H9 (cell line): ENCODE results near the gene HIPK2. TPM values are rescaled to one million over a fixed set of nuclear protein-coding genes. Genes with fewer than 3 reads are reported as not detected.

Source experiments
- DNase-seq: peaks from one replicate; pipeline ENCODE4 v3.0.0-alpha.2; 2017
- H2AFZ ChIP-seq: one replicate; pipeline ENCODE4 v1.6.1; 2013; ENCODE audit warnings: mild to moderate bottlenecking, low read length, control low read depth, moderate library complexity
- H2AK5ac ChIP-seq: 2 replicates; pipeline ENCODE4 v1.6.1; 2013; ENCODE audit warnings: low read length, control low read depth, mixed read lengths; ENCODE audit not compliant: insufficient read length
- H2BK120ac ChIP-seq: one replicate; pipeline ENCODE4 v1.6.1; 2013; ENCODE audit warnings: low read depth, mild to moderate bottlenecking, low read length, control low read depth, inconsistent platforms; ENCODE audit not compliant: poor library complexity, severe bottlenecking
- H2BK12ac ChIP-seq: 2 replicates; pipeline ENCODE4 v1.6.1; 2013; ENCODE audit warnings: low read length, control low read depth, mixed read lengths, low read depth; ENCODE audit not compliant: insufficient read length
- H2BK15ac ChIP-seq: 2 replicates; pipeline ENCODE4 v1.6.1; 2013; ENCODE audit warnings: low read depth, low read length, control low read depth
- H2BK20ac ChIP-seq: one replicate; pipeline ENCODE4 v1.6.1; 2013; ENCODE audit warnings: low read depth, mild to moderate bottlenecking, low read length, control low read depth, inconsistent platforms; ENCODE audit not compliant: poor library complexity, severe bottlenecking
- H2BK5ac ChIP-seq: 2 replicates; pipeline ENCODE4 v1.6.1; 2013; ENCODE audit warnings: low read length, control low read depth, mixed read lengths; ENCODE audit not compliant: insufficient read length
- H3K14ac ChIP-seq: 2 replicates; pipeline ENCODE4 v1.6.1; 2013; ENCODE audit warnings: low read length, control low read depth; ENCODE audit not compliant: insufficient read depth
- H3K18ac ChIP-seq: 2 replicates; pipeline ENCODE4 v1.6.1; 2013; ENCODE audit warnings: low read depth, mild to moderate bottlenecking, mixed read lengths, low read length, control low read depth; ENCODE audit not compliant: insufficient read length
- H3K23ac ChIP-seq: 2 replicates; pipeline ENCODE4 v1.6.1; 2013; ENCODE audit warnings: low read length, control low read depth, mixed read lengths, low read depth; ENCODE audit not compliant: insufficient read length
- H3K23me2 ChIP-seq: 2 replicates; pipeline ENCODE4 v1.6.1; 2013; ENCODE audit warnings: low read depth, mild to moderate bottlenecking, mixed read lengths, low read length, control low read depth; ENCODE audit not compliant: insufficient read length, poor library complexity, severe bottlenecking
- H3K27ac ChIP-seq: 2 replicates; pipeline ENCODE4 v1.5.1; 2013; ENCODE audit warnings: low read length, control low read depth, mixed read lengths, low read depth; ENCODE audit not compliant: insufficient read length
- H3K27me3 ChIP-seq: 2 replicates; pipeline ENCODE4 v1.6.1; 2013; ENCODE audit warnings: low read length, control low read depth, inconsistent platforms; ENCODE audit not compliant: insufficient read depth
- H3K4ac ChIP-seq: 2 replicates; pipeline ENCODE4 v1.6.1; 2013; ENCODE audit warnings: low read depth, mild to moderate bottlenecking, control low read depth, inconsistent platforms, low read length, moderate library complexity
- H3K4me1 ChIP-seq: 2 replicates; pipeline ENCODE4 v1.6.1; 2013; ENCODE audit warnings: low read length, control low read depth, inconsistent platforms; ENCODE audit not compliant: insufficient read depth
- H3K4me2 ChIP-seq: 2 replicates; pipeline ENCODE4 v1.6.1; 2013; ENCODE audit warnings: low read length, control low read depth, mixed read lengths; ENCODE audit not compliant: insufficient read length, insufficient read depth
- H3K56ac ChIP-seq: 2 replicates; pipeline ENCODE4 v1.6.1; 2013; ENCODE audit warnings: low read depth, mild to moderate bottlenecking, mixed read lengths, low read length, control low read depth; ENCODE audit not compliant: insufficient read length
- H3K79me1 ChIP-seq: 2 replicates; pipeline ENCODE4 v1.6.1; 2013; ENCODE audit warnings: low read depth, mild to moderate bottlenecking, moderate library complexity, low read length, control low read depth, inconsistent platforms; ENCODE audit not compliant: insufficient read depth, poor library complexity, severe bottlenecking
- H3K79me2 ChIP-seq: 2 replicates; pipeline ENCODE4 v1.6.1; 2013; ENCODE audit warnings: low read length, control low read depth, inconsistent platforms; ENCODE audit not compliant: insufficient read depth
- H3K9ac ChIP-seq: 2 replicates; pipeline ENCODE4 v1.6.1; 2013; ENCODE audit warnings: low read length, control low read depth, mixed read lengths; ENCODE audit not compliant: insufficient read length; ENCODE audit errors: extremely low read depth
- H3K9me3 ChIP-seq: one replicate; pipeline ENCODE4 v1.6.1; 2013; ENCODE audit warnings: low read depth, low read length, inconsistent platforms; ENCODE audit not compliant: control insufficient read depth
- H3T11ph ChIP-seq: one replicate; pipeline ENCODE4 v1.6.1; 2013; ENCODE audit warnings: mild to moderate bottlenecking, low read length, control low read depth, inconsistent platforms
- H4K20me1 ChIP-seq: one replicate; pipeline ENCODE4 v1.6.1; 2013; ENCODE audit not compliant: control insufficient read depth, insufficient read length, insufficient read depth
- H4K5ac ChIP-seq: 2 replicates; pipeline ENCODE4 v1.6.1; 2013; ENCODE audit warnings: low read depth, mild to moderate bottlenecking, mixed read lengths, low read length, control low read depth; ENCODE audit not compliant: insufficient read length
- H4K8ac ChIP-seq: replicated peaks from 2 replicates; pipeline ENCODE4 v1.6.1; 2013; ENCODE audit warnings: low read length, control low read depth, mixed read lengths, low read depth; ENCODE audit not compliant: insufficient read length
- H4K91ac ChIP-seq: 2 replicates; pipeline ENCODE4 v1.6.1; 2013; ENCODE audit warnings: low read depth, mild to moderate bottlenecking, moderate library complexity, mixed read lengths, low read length, control low read depth; ENCODE audit not compliant: insufficient read length
- H3K27ac Mint-ChIP-seq, 3 experiments: 2 replicates in 2 of 3; 3 replicates in 1 of 3; pipeline ENCODE4 v1.8.0; 2020 to 2021; ENCODE audit warnings: mixed read lengths in 3 of 3, mild to moderate bottlenecking in 1 of 3, moderate library complexity in 1 of 3
- H3K27me3 Mint-ChIP-seq: 2 replicates; pipeline ENCODE4 v1.8.0; 2021; ENCODE audit warnings: low read depth, mild to moderate bottlenecking, moderate library complexity, mixed read lengths
- H3K36me3 Mint-ChIP-seq, 3 experiments: 2 replicates in 2 of 3; 3 replicates in 1 of 3; pipeline ENCODE4 v1.8.0; 2020 to 2021; ENCODE audit warnings: low read depth in 3 of 3, mixed read lengths in 3 of 3; ENCODE audit not compliant: insufficient read depth in 1 of 3
- H3K4me1 Mint-ChIP-seq, 2 experiments: 2 replicates each; pipeline ENCODE4 v1.8.0; 2020; ENCODE audit warnings: mixed read lengths in 2 of 2
- H3K4me3 Mint-ChIP-seq, 2 experiments: 2 replicates in 1 of 2; 3 replicates in 1 of 2; pipeline ENCODE4 v1.8.0; 2020 to 2021; ENCODE audit warnings: mild to moderate bottlenecking in 2 of 2, mixed read lengths in 2 of 2, moderate library complexity in 1 of 2
- H3K9me3 Mint-ChIP-seq, 2 experiments: 2 replicates in 1 of 2; 3 replicates in 1 of 2; pipeline ENCODE4 v1.8.0; 2020; ENCODE audit warnings: mild to moderate bottlenecking in 2 of 2, mixed read lengths in 2 of 2, moderate library complexity in 1 of 2
- CTCF ChIP-seq: fragments of 200-600 bp; sonication (generic); conservative IDR thresholded peaks from 3 replicates; pipeline ENCODE4 v1.8.0; 2021; ENCODE audit warnings: antibody characterized with exemption, mild to moderate bottlenecking
- WGBS: extraction: QIAGEN DNeasy Blood & Tissue Kit; methylation state at CpG from one replicate; pipeline ENCODE4 v1.1.7; 2013; ENCODE audit warnings: missing lambda C conversion rate, low lambda C conversion rate, mixed read lengths; ENCODE audit not compliant: insufficient read length; ENCODE audit errors: extremely low coverage; 5-methylcytosine and 5-hydroxymethylcytosine counted together
- total RNA-seq: library from RNA; stranded (reverse); gene quantifications from 2 replicates; pipeline ENCODE4 v1.2.1, GENCODE V29; 2021

HIPK2 gene
- total RNA-seq, 1 experiment from 2014 or later: 21.9 TPM

- Histone ChIP-seq H3K23ac (no peak overlapping the region), H3K18ac (no peak overlapping the region), H2BK15ac (no peak overlapping the region), H2AK5ac (no peak overlapping the region), H3K14ac (no peak overlapping the region), H4K20me1 (no peaks in the 10 kb centered on the region), H2AFZ (no peak overlapping the region), H3K79me1 (no peaks in the 10 kb centered on the region), H3K27me3 (no peaks in the 10 kb centered on the region), H3K9ac (no peak overlapping the region), H3T11ph (no peak overlapping the region), H4K91ac (no peak overlapping the region), H3K4ac (no peak overlapping the region), H2BK20ac (no peak overlapping the region), H3K4me2 (no peak overlapping the region), H3K27ac (no peak overlapping the region), H4K5ac (no peak overlapping the region), H2BK120ac (no peak overlapping the region), H3K56ac (no peak overlapping the region), H2BK5ac (no peak overlapping the region), H4K8ac (no peak overlapping the region), H3K4me1 (no peaks in the 10 kb centered on the region), H3K9me3 (no peaks in the 10 kb centered on the region), H3K79me2 (no peaks in the 10 kb centered on the region), H2BK12ac (no peak overlapping the region), H3K23me2 (no peaks in the 10 kb centered on the region)
- WGBS: no CpG with 5 or more reads among the region's 13 CpGs
- Mint-ChIP-seq H3K4me1 (peaks cover 22 to 29% of the 10 kb centered on the region in 2 experiments), H3K36me3 (no peaks in the 10 kb centered on the region), H3K27me3 (no peaks in the 10 kb centered on the region), H3K9me3 (no peaks in the 10 kb centered on the region), H3K27ac (no peak overlapping the region; a peak in 2 of 7 replicates), H3K4me3 (no peak overlapping the region)
- no peak for TF ChIP-seq CTCF
- no peak for DNase-seq
Measured at GRCh38 chr7:139698844-139699243, 79.0 kb downstream of the HIPK2 start.
